GM12891 (cell line): ENCODE data around the gene PRDX5.

ENCODE experiments used
- POLR2A ChIP-seq: IDR thresholded peaks from 2 replicates; pipeline ENCODE4 v1.6.1; 2011; ENCODE audit warnings: low read depth, low read length, control low read depth
- TAF1 ChIP-seq: IDR thresholded peaks from 2 replicates; pipeline ENCODE4 v1.6.1; 2011; ENCODE audit warnings: low read depth, low read length, control low read depth

GRCh38 chr11:64351136-64351631, 33.3 kb downstream of the PRDX5 start:
- no peak for TF ChIP-seq POLR2A
- TF ChIP-seq TAF1: no peak
